Esophagus muscularis mucosa (tissue), 4 donors: ENCODE measurements around the gene UQCRC1. TPM values are rescaled to one million over a fixed set of nuclear protein-coding genes. Genes with fewer than 3 reads are reported as not detected.

Experiments
- DNase-seq: peaks from one replicate; pipeline ENCODE4 v3.0.0-alpha.2; 2017; ENCODE audit errors: extremely low spot score
- H3K27ac ChIP-seq, 4 donors: fragments of 200-600 bp; sonication (generic); replicated peaks in 1 of 4; 1 replicate in 3 of 4; 2 replicates in 1 of 4; pipeline ENCODE4 v1.5.1; 2016 to 2019; ENCODE audit warnings: mild to moderate bottlenecking in 1 of 4
- H3K27me3 ChIP-seq, 4 donors: fragments of 200-600 bp; sonication (generic); one replicate each; pipeline versions ENCODE4 v1.5.1 to v1.6.0; 2016 to 2019
- H3K36me3 ChIP-seq, 4 donors: fragments of 200-600 bp; sonication (generic); one replicate each; pipeline ENCODE4 v1.5.1; 2016 to 2019
- H3K4me1 ChIP-seq, 4 donors: fragments of 200-600 bp; sonication (generic); one replicate each; pipeline ENCODE4 v1.5.1; 2016 to 2019
- H3K4me3 ChIP-seq, 4 donors: fragments of 200-600 bp; sonication (generic); 1 replicate in 2 of 4; 2 replicates in 2 of 4; pipeline ENCODE4 v1.5.1; 2016 to 2019; ENCODE audit warnings: mild to moderate bottlenecking in 4 of 4, moderate library complexity in 1 of 4
- H3K9me3 ChIP-seq, 4 donors: fragments of 200-600 bp; sonication (generic); 1 replicate in 3 of 4; 2 replicates in 1 of 4; pipeline ENCODE4 v1.5.1; 2016 to 2019
- CTCF ChIP-seq, 3 experiments: fragments of 200-600 bp in 2 of 3; fragments of 450-650 bp in 1 of 3; sonication (generic) in 2 of 3; IDR thresholded peaks; one replicate each; pipeline ENCODE4 v1.5.1; 2017 to 2019; ENCODE audit warnings: antibody characterized with exemption in 3 of 3, mild to moderate bottlenecking in 2 of 3, moderate library complexity in 1 of 3
- EP300 ChIP-seq: sonication (generic); formaldehyde crosslinking; IDR thresholded peaks from one replicate; pipeline ENCODE4 v1.6.1; 2017; ENCODE audit warnings: antibody characterized with exemption
- POLR2A ChIP-seq: fragments of 450-650 bp; IDR thresholded peaks from one replicate; pipeline ENCODE4 v1.6.1; 2017; ENCODE audit warnings: antibody characterized with exemption, moderate library complexity, mild to moderate bottlenecking, low read depth
- POLR2AphosphoS5 ChIP-seq, 2 donors: sonication (generic); formaldehyde crosslinking; IDR thresholded peaks; one replicate each; pipeline ENCODE4 v1.6.1; 2017; ENCODE audit warnings: antibody characterized with exemption in 2 of 2
- WGBS: methylation state at CpG from one replicate; pipeline ENCODE4 v1.1.5; 2018; 5-methylcytosine and 5-hydroxymethylcytosine counted together
- intact Hi-C: fragments of 100-400 bp; cut with DNase I; formaldehyde crosslinking; loops from one replicate; pipeline ENCODE4 v1.15.1; 2023
- total RNA-seq, 4 donors: library from RNA; depleted of rRNA; stranded (reverse); fragments of >200 nt; gene quantifications; one replicate each; pipeline versions ENCODE4 v1.1.0 to v1.2.1, GENCODE V29; 2016

Gene UQCRC1
- total RNA-seq, 4 donors from 2014 or later: 265 to 340 (median 295) TPM

- Histone ChIP-seq H3K4me3 (no peak overlapping the region), H3K27ac (no peak overlapping the region), H3K36me3 (peaks cover 4 to 66% (median 64%) of the 10 kb centered on the region in 4 donors), H3K9me3 (no peaks in the 10 kb centered on the region), H3K4me1 (peaks cover 22 to 30% (median 25%) of the 10 kb centered on the region in 4 donors), H3K27me3 (no peaks in the 10 kb centered on the region)
- WGBS: 89% methylated on average over 20 of the region's 22 CpGs
- DNase-seq: no peak
- TF ChIP-seq EP300: no peak
- no peak for TF ChIP-seq POLR2A
- TF ChIP-seq CTCF (IDR thresholded peaks at IDR 0.05): no peak
- no peak for TF ChIP-seq POLR2AphosphoS5 (IDR thresholded peaks at IDR 0.05)
- intact Hi-C loops: no loop called here
Observed at GRCh38 chr3:48631516-48632448, 22.3 kb upstream of the UQCRC1 start.

- H3K9me3 ChIP-seq: no peaks in the 10 kb centered on the region
- intact Hi-C loops: no loop called here
- TF ChIP-seq POLR2A (no peak), POLR2AphosphoS5 (IDR thresholded peaks at IDR 0.05) (no peak), EP300 (no peak), CTCF (IDR thresholded peaks at IDR 0.05) (no peak)
Observed at GRCh38 chr3:48630833-48631232, 21.4 kb upstream of the UQCRC1 start.

GRCh38 chr3:48630407-48630806 lies 21.0 kb upstream of the UQCRC1 start:
- no peak for TF ChIP-seq EP300
- no peak for TF ChIP-seq POLR2A
- intact Hi-C loops: no loop called here
- no peak overlapping the region for H3K4me3 ChIP-seq
- no peaks in the 10 kb centered on the region for H3K27me3 ChIP-seq
- no peak overlapping the region for H3K27ac ChIP-seq
- 91% methylated on average over 7 of the region's 8 CpGs for WGBS
- no peak for DNase-seq
- H3K36me3 ChIP-seq: peaks cover 4 to 80% (median 78%) of the 10 kb centered on the region in 4 donors
- H3K4me1 ChIP-seq: peaks cover 12 to 19% (median 14%) of the 10 kb centered on the region in 4 donors
- H3K9me3 ChIP-seq: no peaks in the 10 kb centered on the region

More at GRCh38 chr3:48630833-48631232, 21.4 kb upstream of the UQCRC1 start:
- Histone ChIP-seq H3K27me3 (no peaks in the 10 kb centered on the region), H3K4me1 (peaks cover 12 to 21% (median 16%) of the 10 kb centered on the region in 4 donors), H3K36me3 (peaks cover 4 to 75% (median 74%) of the 10 kb centered on the region in 4 donors), H3K27ac (no peak overlapping the region), H3K4me3 (no peak overlapping the region)
- DNase-seq: no peak
- WGBS: 90% methylated on average over 12 of the region's 12 CpGs

GRCh38 chr3:48629894-48630293 lies 20.4 kb upstream of the UQCRC1 start:
- Histone ChIP-seq H3K4me1 (peaks cover 11 to 19% (median 12%) of the 10 kb centered on the region in 4 donors), H3K27ac (no peak overlapping the region), H3K9me3 (no peaks in the 10 kb centered on the region), H3K4me3 (no peak overlapping the region), H3K36me3 (peaks cover 4 to 85% (median 82%) of the 10 kb centered on the region in 4 donors), H3K27me3 (no peaks in the 10 kb centered on the region)
- no peak for DNase-seq
- no peak for TF ChIP-seq EP300
- TF ChIP-seq POLR2A: no peak
- TF ChIP-seq CTCF (IDR thresholded peaks at IDR 0.05): no peak
- no peak for TF ChIP-seq POLR2AphosphoS5 (IDR thresholded peaks at IDR 0.05)
- WGBS: 100% methylated on average over 10 of the region's 12 CpGs
- intact Hi-C loops: no loop called here

- Histone ChIP-seq H3K9me3 (no peaks in the 10 kb centered on the region), H3K4me3 (no peak overlapping the region), H3K27ac (no peak overlapping the region), H3K4me1 (peaks cover 0 to 4% (median 0%) of the 10 kb centered on the region in 4 donors), H3K27me3 (no peaks in the 10 kb centered on the region), H3K36me3 (peaks cover 4 to 89% (median 82%) of the 10 kb centered on the region in 4 donors)
- DNase-seq: no peak
- WGBS: 83% methylated on average over 9 of the region's 13 CpGs
- TF ChIP-seq CTCF (IDR thresholded peaks at IDR 0.05) (no peak), POLR2AphosphoS5 (IDR thresholded peaks at IDR 0.05) (no peak), EP300 (no peak), POLR2A (no peak)
- intact Hi-C loops: no loop called here
Observed at GRCh38 chr3:48628277-48629017, 19.0 kb upstream of the UQCRC1 start.
